ENCODE data around the gene MAP4K4.

The MAP4K4 gene

GRCh38 chr2:101828673-101829334 is 131.3 kb downstream of the MAP4K4 start:
- DNase-seq (ENCODE audit: low read depth), result peak; percentile 80
- no peak overlapping the region for H3K4me3 ChIP-seq (ENCODE audit: control insufficient read depth, low read depth, low read length)
- TF ChIP-seq CTCF (conservative IDR thresholded peaks at IDR 0.05; ENCODE audit: control insufficient read depth, insufficient read depth, low read depth, low read length), result no peak

GRCh38 chr2:101829429-101829828 is 131.9 kb downstream of the MAP4K4 start:
- DNase-seq (ENCODE audit: low read depth), result no peak
- no peak overlapping the region for H3K4me3 ChIP-seq (ENCODE audit: control insufficient read depth, low read depth, low read length)
- no peak for TF ChIP-seq CTCF (conservative IDR thresholded peaks at IDR 0.05; ENCODE audit: control insufficient read depth, insufficient read depth, low read depth, low read length)

GRCh38 chr2:101830146-101830545 is 132.6 kb downstream of the MAP4K4 start:
- TF ChIP-seq CTCF (conservative IDR thresholded peaks at IDR 0.05; ENCODE audit: control insufficient read depth, insufficient read depth, low read depth, low read length), result no peak

GRCh38 chr2:101830555-101830954 is 133.0 kb downstream of the MAP4K4 start:
- DNase-seq (ENCODE audit: low read depth), result peak; percentile 67
- no peak for TF ChIP-seq CTCF (conservative IDR thresholded peaks at IDR 0.05; ENCODE audit: control insufficient read depth, insufficient read depth, low read depth, low read length)
- no peak overlapping the region for H3K4me3 ChIP-seq (ENCODE audit: control insufficient read depth, low read depth, low read length)

More at GRCh38 chr2:101830146-101830545, 132.6 kb downstream of the MAP4K4 start:
- DNase-seq (ENCODE audit: low read depth), result no peak
- no peak overlapping the region for H3K4me3 ChIP-seq (ENCODE audit: control insufficient read depth, low read depth, low read length)

GRCh38 chr2:101831351-101831865 is 133.9 kb downstream of the MAP4K4 start:
- no peak overlapping the region for H3K4me3 ChIP-seq (ENCODE audit: control insufficient read depth, low read depth, low read length)
- peak; percentile 72 for DNase-seq (ENCODE audit: low read depth)
- peak; percentile 71 for TF ChIP-seq CTCF (conservative IDR thresholded peaks at IDR 0.05; ENCODE audit: control insufficient read depth, insufficient read depth, low read depth, low read length)

GRCh38 chr2:101832114-101832513 is 134.6 kb downstream of the MAP4K4 start:
- TF ChIP-seq CTCF (conservative IDR thresholded peaks at IDR 0.05; ENCODE audit: control insufficient read depth, insufficient read depth, low read depth, low read length), result peak; percentile 10
- no peak for DNase-seq (ENCODE audit: low read depth)

More at GRCh38 chr2:101832114-101832513, 134.6 kb downstream of the MAP4K4 start:
- H3K4me3 ChIP-seq (ENCODE audit: control insufficient read depth, low read depth, low read length), result no peak overlapping the region

Data from fibroblast of mammary gland (primary cell).